ENCODE measurements around the gene SLC9A8.

The SLC9A8 gene

GRCh38 chr20:49852522-49853080 lies 40.0 kb downstream of the SLC9A8 start:
- peaks cover 5% of the 10 kb centered on the region for H3K4me1 ChIP-seq (ENCODE audit: low read depth, poor library complexity, severe bottlenecking)
- no peak overlapping the region for H3K27ac ChIP-seq
- no peaks in the 10 kb centered on the region for H3K79me2 ChIP-seq (ENCODE audit: insufficient read depth, low read depth)
- H3K27me3 ChIP-seq (ENCODE audit: insufficient read depth, low read depth): no peaks in the 10 kb centered on the region
- H3K36me3 ChIP-seq (ENCODE audit: insufficient read depth): no peaks in the 10 kb centered on the region; the same call in 1 of the 2 replicates
- no peak overlapping the region for H3K4me2 ChIP-seq
- no peak overlapping the region for H3K4me3 ChIP-seq (IDR thresholded peaks at IDR 0.05; ENCODE audit: insufficient read depth, low read depth, low read length)
- H2AFZ ChIP-seq (ENCODE audit: low read depth): no peak overlapping the region
- H3K9ac ChIP-seq: no peak overlapping the region
- no peaks in the 10 kb centered on the region for H4K20me1 ChIP-seq (ENCODE audit: insufficient read depth)
- TF ChIP-seq CTCF (conservative IDR thresholded peaks at IDR 0.05; ENCODE audit: low read depth, low read length): no peak

GRCh38 chr20:49853640-49854039 lies 41.0 kb downstream of the SLC9A8 start:
- no peak overlapping the region for H2AFZ ChIP-seq (ENCODE audit: low read depth)
- peaks cover 5% of the 10 kb centered on the region for H3K4me1 ChIP-seq (ENCODE audit: low read depth, poor library complexity, severe bottlenecking)
- H3K4me3 ChIP-seq (IDR thresholded peaks at IDR 0.05; ENCODE audit: insufficient read depth, low read depth, low read length): no peak overlapping the region
- H3K27me3 ChIP-seq (ENCODE audit: insufficient read depth, low read depth): no peaks in the 10 kb centered on the region
- H3K79me2 ChIP-seq (ENCODE audit: insufficient read depth, low read depth): no peaks in the 10 kb centered on the region
- H3K27ac ChIP-seq: no peak overlapping the region
- H3K4me2 ChIP-seq: no peak overlapping the region
- no peak for TF ChIP-seq CTCF (conservative IDR thresholded peaks at IDR 0.05; ENCODE audit: low read depth, low read length)
- H4K20me1 ChIP-seq (ENCODE audit: insufficient read depth): no peaks in the 10 kb centered on the region
- H3K9ac ChIP-seq: no peak overlapping the region
- no peaks in the 10 kb centered on the region; the same call in 1 of the 2 replicates for H3K36me3 ChIP-seq (ENCODE audit: insufficient read depth)

DNA sequence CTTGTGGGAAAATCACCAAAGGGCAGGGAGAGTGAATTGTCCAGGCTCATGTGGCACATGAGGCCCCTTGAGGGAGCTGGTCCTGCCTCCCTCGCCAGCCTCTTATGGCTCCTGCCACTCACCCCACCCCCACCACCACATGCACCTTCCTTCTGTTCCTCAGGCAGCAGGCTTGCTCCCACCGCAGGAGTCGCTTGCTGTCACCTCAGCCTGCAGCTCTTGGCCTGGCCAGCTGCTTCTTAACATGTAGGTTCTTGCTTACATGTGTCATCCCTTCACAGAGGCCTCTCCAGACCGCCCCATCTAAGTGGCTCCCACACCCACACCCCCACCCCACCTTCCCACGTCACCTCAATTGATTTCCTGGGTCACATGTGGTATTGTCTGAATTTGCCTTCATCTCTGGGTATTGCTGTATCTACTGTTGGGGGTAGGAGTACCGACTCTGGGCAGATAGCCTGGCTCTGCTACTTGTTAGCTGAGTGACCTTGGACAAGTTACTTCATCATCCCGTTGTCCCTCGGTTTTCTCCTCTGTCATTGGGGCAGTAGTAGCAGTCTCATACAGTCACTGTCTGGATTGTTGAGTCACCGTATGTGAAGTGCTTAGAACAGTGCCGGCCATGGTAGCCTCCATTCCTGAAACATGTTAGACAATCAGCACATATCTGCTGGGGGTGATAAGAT lies 41.7 kb downstream of the SLC9A8 start:
- Histone ChIP-seq H3K27ac (no peak overlapping the region), H3K4me2 (no peak overlapping the region), H4K20me1 (ENCODE audit: insufficient read depth) (no peaks in the 10 kb centered on the region), H3K36me3 (ENCODE audit: insufficient read depth) (no peaks in the 10 kb centered on the region; the same call in 1 of the 2 replicates), H3K4me1 (ENCODE audit: low read depth, poor library complexity, severe bottlenecking) (peaks cover 6% of the 10 kb centered on the region), H3K27me3 (ENCODE audit: insufficient read depth, low read depth) (no peaks in the 10 kb centered on the region), H3K79me2 (ENCODE audit: insufficient read depth, low read depth) (no peaks in the 10 kb centered on the region), H3K4me3 (IDR thresholded peaks at IDR 0.05; ENCODE audit: insufficient read depth, low read depth, low read length) (no peak overlapping the region), H2AFZ (ENCODE audit: low read depth) (no peak overlapping the region), H3K9ac (no peak overlapping the region)
- TF ChIP-seq CTCF (conservative IDR thresholded peaks at IDR 0.05; ENCODE audit: low read depth, low read length): no peak

GRCh38 chr20:49856904-49857303 lies 44.3 kb downstream of the SLC9A8 start:
- no peak overlapping the region for H3K4me2 ChIP-seq
- no peak overlapping the region for H2AFZ ChIP-seq (ENCODE audit: low read depth)
- peaks cover 21% of the 10 kb centered on the region for H3K4me1 ChIP-seq (ENCODE audit: low read depth, poor library complexity, severe bottlenecking)
- no peaks in the 10 kb centered on the region for H3K79me2 ChIP-seq (ENCODE audit: insufficient read depth, low read depth)
- TF ChIP-seq CTCF (conservative IDR thresholded peaks at IDR 0.05; ENCODE audit: low read depth, low read length): no peak
- H3K36me3 ChIP-seq (ENCODE audit: insufficient read depth): no peaks in the 10 kb centered on the region; the same call in 1 of the 2 replicates
- H3K9ac ChIP-seq: no peak overlapping the region
- H3K4me3 ChIP-seq (IDR thresholded peaks at IDR 0.05; ENCODE audit: insufficient read depth, low read depth, low read length): no peak overlapping the region
- no peak overlapping the region for H3K27ac ChIP-seq
- no peaks in the 10 kb centered on the region for H4K20me1 ChIP-seq (ENCODE audit: insufficient read depth)
- no peaks in the 10 kb centered on the region for H3K27me3 ChIP-seq (ENCODE audit: insufficient read depth, low read depth)
